ENCODE measurements around the gene CDON. TPM values are rescaled to one million over a fixed set of nuclear protein-coding genes. Genes with fewer than 3 reads are reported as not detected.

The CDON gene
- total and polyA plus RNA-seq, 2 donors (not counting 3 experiments of a cell fraction or from before 2014, with no cell fraction given) = 1.6 to 3.8 TPM

DNA sequence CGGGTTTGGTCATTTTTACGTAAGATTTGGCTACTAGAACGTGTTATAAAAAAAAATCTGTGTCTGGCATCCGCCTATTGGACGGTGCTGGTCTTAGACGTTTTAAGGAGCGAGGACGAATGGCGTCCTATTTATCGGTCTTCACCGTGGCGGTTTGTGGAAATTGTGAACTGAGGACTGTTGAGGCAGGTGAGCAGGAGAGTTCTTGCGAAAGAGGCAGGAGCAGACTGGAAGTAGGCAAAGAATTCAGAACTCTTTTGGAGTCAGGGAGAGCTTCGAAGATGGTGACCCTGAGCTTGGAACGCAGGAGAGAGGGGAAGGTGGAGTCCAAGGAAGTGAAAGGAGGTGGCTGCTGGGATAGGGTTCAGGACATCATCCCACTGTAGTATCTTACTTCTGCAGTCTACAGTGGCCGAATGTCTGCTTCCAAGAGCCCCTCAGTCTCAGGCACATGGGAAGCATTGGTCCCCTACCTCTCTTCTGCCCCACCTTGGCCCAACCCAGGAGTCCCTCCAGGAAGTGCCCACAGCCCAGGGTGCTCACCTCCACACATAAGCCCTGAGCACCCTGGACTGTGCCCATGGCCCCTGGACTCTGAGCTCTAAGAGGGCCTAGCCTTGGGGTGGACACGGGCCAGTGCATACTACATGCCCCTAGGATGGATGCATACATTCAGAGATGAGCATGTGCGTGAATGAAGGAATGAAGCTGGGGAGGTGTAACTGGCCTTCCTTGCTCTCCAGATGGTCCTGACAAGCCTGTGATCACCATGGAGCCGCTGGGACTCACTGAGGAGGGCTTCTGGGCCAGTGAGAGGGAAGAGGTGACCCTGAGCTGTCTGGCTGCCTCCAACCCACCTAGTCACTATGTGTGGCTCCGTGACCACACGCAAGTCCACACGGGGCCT lies 113.1 kb downstream of the CDON start:
- dilution Hi-C loops (cut with MboI; ENCODE audit: extremely low pct_ligation_motif_present, low sequenced_read_pairs) = no loop called here
- Histone ChIP-seq H3K27ac (ENCODE audit: insufficient read depth, low read depth, low read length) (no peak overlapping the region), H4K20me1 (replicated peaks; ENCODE audit: control insufficient read depth, extremely low read depth, insufficient read depth, low read length) (no peaks in the 10 kb centered on the region), H3K79me2 (ENCODE audit: control insufficient read depth, insufficient read depth, low read length) (no peaks in the 10 kb centered on the region), H2AFZ (ENCODE audit: low read depth, low read length) (no peak overlapping the region), H3K4me1 (ENCODE audit: control insufficient read depth, extremely low read depth, insufficient read depth, low read length) (no peaks in the 10 kb centered on the region), H3K9me3 (replicated peaks; ENCODE audit: control insufficient read depth, insufficient read depth, low read length) (no peaks in the 10 kb centered on the region), H3K27me3 (ENCODE audit: control insufficient read depth in 2 of 2, insufficient read depth in 2 of 2, low read length in 2 of 2) (no peaks in the 10 kb centered on the region), H3K4me3 (replicated peaks in 1 of 3; ENCODE audit: insufficient read depth in 1 of 3, low read depth in 1 of 3, low read length in 3 of 3) (no peak overlapping the region), H3K36me3 (ENCODE audit: control insufficient read depth in 2 of 2, extremely low read depth in 1 of 2, insufficient read depth in 2 of 2, low read length in 2 of 2) (no peaks in the 10 kb centered on the region), H3K4me2 (ENCODE audit: insufficient read depth, low read length) (no peak overlapping the region), H3K9ac (replicated peaks; ENCODE audit: extremely low read depth, insufficient read depth, low read length) (no peak overlapping the region), H3K9me1 (replicated peaks; ENCODE audit: control insufficient read depth, extremely low read depth, insufficient read depth, low read length) (no peaks in the 10 kb centered on the region)
- no TSS peak for BruUV-seq (replicated peaks)
- ChIA-PET CTCF (interaction anchor here (1.2 to 1.7 kb wide), 2 partner anchors 9 to 244 kb away, joined by 3 to 4 read pairs; no protein-coding TSS in a partner anchor), POLR2A (no interaction called here)
- DNase-seq (ENCODE audit: low read depth, low spot score) (no peak), FAIRE-seq (no peak)
- intact Hi-C loops (cut with micrococcal nuclease) = no loop called here
- TF ChIP-seq EZH2 (IDR thresholded peaks at IDR 0.05; ENCODE audit: borderline replicate concordance, low read depth, low read length, severe bottlenecking) (no peak), POLR2AphosphoS5 (IDR thresholded peaks at IDR 0.05; ENCODE audit: insufficient read depth, low read depth, low read length) (no peak)

- Histone ChIP-seq H3K4me2 (ENCODE audit: insufficient read depth, low read length) (no peak overlapping the region), H3K4me1 (ENCODE audit: control insufficient read depth, extremely low read depth, insufficient read depth, low read length) (no peaks in the 10 kb centered on the region), H3K4me3 (replicated peaks in 1 of 3; ENCODE audit: insufficient read depth in 1 of 3, low read depth in 1 of 3, low read length in 3 of 3) (no peak overlapping the region), H3K27me3 (ENCODE audit: control insufficient read depth in 2 of 2, insufficient read depth in 2 of 2, low read length in 2 of 2) (no peaks in the 10 kb centered on the region), H3K27ac (ENCODE audit: insufficient read depth, low read depth, low read length) (no peak overlapping the region), H3K9ac (replicated peaks; ENCODE audit: extremely low read depth, insufficient read depth, low read length) (no peak overlapping the region), H3K9me3 (replicated peaks; ENCODE audit: control insufficient read depth, insufficient read depth, low read length) (no peaks in the 10 kb centered on the region), H4K20me1 (replicated peaks; ENCODE audit: control insufficient read depth, extremely low read depth, insufficient read depth, low read length) (no peaks in the 10 kb centered on the region), H2AFZ (ENCODE audit: low read depth, low read length) (no peak overlapping the region), H3K79me2 (ENCODE audit: control insufficient read depth, insufficient read depth, low read length) (no peaks in the 10 kb centered on the region), H3K9me1 (replicated peaks; ENCODE audit: control insufficient read depth, extremely low read depth, insufficient read depth, low read length) (no peaks in the 10 kb centered on the region), H3K36me3 (ENCODE audit: control insufficient read depth in 2 of 2, extremely low read depth in 1 of 2, insufficient read depth in 2 of 2, low read length in 2 of 2) (no peaks in the 10 kb centered on the region)
- no TSS peak for BruUV-seq (replicated peaks)
- DNase-seq (ENCODE audit: low read depth, low spot score) (no peak), FAIRE-seq (no peak)
- dilution Hi-C loops (cut with MboI; ENCODE audit: extremely low pct_ligation_motif_present, low sequenced_read_pairs) (no loop called here), intact Hi-C loops (cut with micrococcal nuclease) (no loop called here)
- POLR2A ChIA-PET = no interaction called here
- no peak for TF ChIP-seq FOS (IDR thresholded peaks at IDR 0.05; ENCODE audit: borderline replicate concordance, insufficient read depth, low read length)
- no peak for TF ChIP-seq GATA2 (IDR thresholded peaks at IDR 0.05; ENCODE audit: insufficient read depth, insufficient read length, low read depth, low read length)
- TF ChIP-seq POLR2A (IDR thresholded peaks at IDR 0.05; ENCODE audit: low read depth, low read length) = no peak
- TF ChIP-seq JUN (IDR thresholded peaks at IDR 0.05; ENCODE audit: borderline replicate concordance, insufficient read depth, insufficient read length, low read depth) = no peak
- no peak for TF ChIP-seq MYC (IDR thresholded peaks at IDR 0.05; ENCODE audit: low read depth, low read length)
- no peak for TF ChIP-seq MAX (IDR thresholded peaks at IDR 0.05; ENCODE audit: insufficient read depth, insufficient read length)
- no peak for TF ChIP-seq POLR2AphosphoS5 (IDR thresholded peaks at IDR 0.05; ENCODE audit: insufficient read depth, low read depth, low read length)
- no peak for TF ChIP-seq EZH2 (IDR thresholded peaks at IDR 0.05; ENCODE audit: borderline replicate concordance, low read depth, low read length, severe bottlenecking)
- no peak for TF ChIP-seq CTCF (IDR thresholded peaks at IDR 0.05; ENCODE audit: extremely low read depth in 1 of 2, insufficient read depth in 1 of 2, low read depth in 1 of 2, low read length in 2 of 2)
- CTCF ChIA-PET = interaction anchor here (0.6 kb wide), 1 partner anchor 562 kb away, joined by 3 read pairs; no protein-coding TSS in a partner anchor
Measured at GRCh38 chr11:125948278-125949051, 114.2 kb downstream of the CDON start.
